Neutrophil (primary cell): Measurements from ENCODE around the gene HPCAL1.

Source experiments
- H3K27ac ChIP-seq: fragments of 200-600 bp; sonication (generic); 2 replicates; pipeline ENCODE4 v1.5.1; 2016; ENCODE audit warnings: mild to moderate bottlenecking, moderate library complexity
- H3K27me3 ChIP-seq: fragments of 200-600 bp; sonication (generic); 2 replicates; pipeline ENCODE4 v1.6.0; 2016; ENCODE audit warnings: mild to moderate bottlenecking
- H3K36me3 ChIP-seq: fragments of 200-600 bp; sonication (generic); 2 replicates; pipeline ENCODE4 v1.5.1; 2017
- H3K4me1 ChIP-seq, 2 experiments: fragments of 200-600 bp in 1 of 2; sonication (generic) in 1 of 2; 1 replicate in 1 of 2; 2 replicates in 1 of 2; pipeline versions ENCODE4 v1.5.1 to v1.6.1; 2013 to 2016; ENCODE audit warnings: low read depth in 1 of 2, low read length in 1 of 2, mild to moderate bottlenecking in 1 of 2, moderate library complexity in 1 of 2; ENCODE audit not compliant: control insufficient read depth in 1 of 2, insufficient read depth in 1 of 2
- H3K4me3 ChIP-seq, 2 experiments: fragments of 200-600 bp in 1 of 2; sonication (generic) in 1 of 2; 1 replicate in 1 of 2; 2 replicates in 1 of 2; pipeline ENCODE4 v1.5.1; 2013 to 2016; ENCODE audit warnings: low read depth in 1 of 2, low read length in 1 of 2, mild to moderate bottlenecking in 1 of 2, moderate library complexity in 1 of 2
- H3K9me3 ChIP-seq: fragments of 200-600 bp; sonication (generic); 2 replicates; pipeline ENCODE4 v1.5.1; 2016
- CTCF ChIP-seq: fragments of 200-600 bp; sonication (generic); IDR thresholded peaks from 2 replicates; pipeline ENCODE4 v1.5.1; 2016; ENCODE audit warnings: antibody characterized with exemption

Gene HPCAL1

GRCh38 chr2:10471046-10471571 is 168.4 kb downstream of the HPCAL1 start:
- TF ChIP-seq CTCF = no peak
- Histone ChIP-seq H3K4me1 (no peaks in the 10 kb centered on the region), H3K36me3 (no peaks in the 10 kb centered on the region), H3K4me3 (no peak overlapping the region), H3K27me3 (no peaks in the 10 kb centered on the region), H3K9me3 (no peaks in the 10 kb centered on the region), H3K27ac (no peak overlapping the region)

GRCh38 chr2:10471955-10472354 is 169.3 kb downstream of the HPCAL1 start:
- H3K4me1 ChIP-seq = no peaks in the 10 kb centered on the region
- no peak for TF ChIP-seq CTCF
- H3K9me3 ChIP-seq = no peaks in the 10 kb centered on the region
- H3K27me3 ChIP-seq = no peaks in the 10 kb centered on the region
- H3K36me3 ChIP-seq = no peaks in the 10 kb centered on the region
- H3K4me3 ChIP-seq = no peak overlapping the region
- no peak overlapping the region for H3K27ac ChIP-seq

GRCh38 chr2:10473121-10473756 is 170.5 kb downstream of the HPCAL1 start:
- Histone ChIP-seq H3K4me3 (no peak overlapping the region), H3K36me3 (no peaks in the 10 kb centered on the region)
- TF ChIP-seq CTCF = no peak

GRCh38 chr2:10475221-10475722 is 172.6 kb downstream of the HPCAL1 start:
- Histone ChIP-seq H3K36me3 (no peaks in the 10 kb centered on the region), H3K4me1 (no peaks in the 10 kb centered on the region), H3K27ac (no peak overlapping the region), H3K4me3 (no peak overlapping the region), H3K9me3 (no peaks in the 10 kb centered on the region), H3K27me3 (no peaks in the 10 kb centered on the region)
- no peak for TF ChIP-seq CTCF

More at GRCh38 chr2:10473121-10473756, 170.5 kb downstream of the HPCAL1 start:
- Histone ChIP-seq H3K27me3 (no peaks in the 10 kb centered on the region), H3K27ac (no peak overlapping the region), H3K9me3 (no peaks in the 10 kb centered on the region), H3K4me1 (no peaks in the 10 kb centered on the region)

- no peak overlapping the region for H3K4me3 ChIP-seq
- no peak for TF ChIP-seq CTCF
- no peaks in the 10 kb centered on the region for H3K9me3 ChIP-seq
- H3K27me3 ChIP-seq = peaks cover 2% of the 10 kb centered on the region
- no peaks in the 10 kb centered on the region for H3K4me1 ChIP-seq
- H3K36me3 ChIP-seq = no peaks in the 10 kb centered on the region
- H3K27ac ChIP-seq = no peak overlapping the region
Observed at GRCh38 chr2:10475811-10476660, 173.3 kb downstream of the HPCAL1 start.
